Measurements from ENCODE around the gene FBXO39.
"Not testable (repeated sequence)": the region's sequence is repeated elsewhere in the genome, so short reads cannot be mapped to it uniquely, and the experiment has no call there.

Gene FBXO39

GRCh38 chr17:6775871-6776405 lies at the start of gene FBXO39:
Gene FBXO39 (plus strand): TSS chr17:6776215. CDS start chr17:6779869, 3,654 bp downstream.
- no peak for DNase-seq

- no peak for DNase-seq
Measured at GRCh38 chr17:6729531-6729930, 46.5 kb upstream of the FBXO39 start.

GRCh38 chr17:6746665-6747064 lies 29.4 kb upstream of the FBXO39 start:
- not testable (repeated sequence) for DNase-seq

- no peak for DNase-seq
Measured at GRCh38 chr17:6748617-6749016, 27.4 kb upstream of the FBXO39 start.

GRCh38 chr17:6749519-6749918 lies 26.5 kb upstream of the FBXO39 start:
- no peak for DNase-seq

- DNase-seq = no peak
Measured at GRCh38 chr17:6752068-6752909, 23.7 kb upstream of the FBXO39 start.

- DNase-seq = no peak
Measured at GRCh38 chr17:6753006-6753445, 23.0 kb upstream of the FBXO39 start.

- no peak for DNase-seq
Measured at GRCh38 chr17:6753546-6753945, 22.5 kb upstream of the FBXO39 start.

GRCh38 chr17:6755281-6755680 lies 20.7 kb upstream of the FBXO39 start:
- no peak for DNase-seq

GRCh38 chr17:6755731-6756184 lies 20.3 kb upstream of the FBXO39 start, which contains the start of gene XAF1:
Gene XAF1 (plus strand): TSS chr17:6756046. CDS start chr17:6756079, 33 bp downstream.
- DNase-seq = no peak

GRCh38 chr17:6756425-6757031 lies 19.5 kb upstream of the FBXO39 start:
- DNase-seq = no peak

GRCh38 chr17:6757747-6758146 lies 18.3 kb upstream of the FBXO39 start:
- DNase-seq = no peak

GRCh38 chr17:6761779-6762178 lies 14.2 kb upstream of the FBXO39 start:
- no peak for DNase-seq

GRCh38 chr17:6768447-6768846 lies 7.6 kb upstream of the FBXO39 start:
- no peak for DNase-seq

- no peak for DNase-seq
Measured at GRCh38 chr17:6772016-6772415, 4.0 kb upstream of the FBXO39 start.

GRCh38 chr17:6774906-6775305 lies 1.1 kb upstream of the FBXO39 start:
- not testable (repeated sequence) for DNase-seq

- DNase-seq = no peak
Measured at GRCh38 chr17:6779411-6779810, 3.4 kb downstream of the FBXO39 start.

GRCh38 chr17:6780001-6780400 lies 4.0 kb downstream of the FBXO39 start:
- DNase-seq = no peak

GRCh38 chr17:6780886-6781285 lies 4.9 kb downstream of the FBXO39 start:
- no peak for DNase-seq

GRCh38 chr17:6782244-6782643 lies 6.2 kb downstream of the FBXO39 start:
- no peak for DNase-seq

- no peak for DNase-seq
Measured at GRCh38 chr17:6786618-6787017, 10.6 kb downstream of the FBXO39 start.

GRCh38 chr17:6787081-6787693 lies 11.2 kb downstream of the FBXO39 start:
- DNase-seq = no peak

- no peak for DNase-seq
Measured at GRCh38 chr17:6789146-6789545, 13.1 kb downstream of the FBXO39 start.
